ENCODE results near the gene SDHD. TPM values are rescaled to one million over a fixed set of nuclear protein-coding genes. Genes with fewer than 3 reads are reported as not detected.
A peak's percentile ranks its signal among the peaks of the same experiment; 100 is the strongest.

SDHD gene
- total and polyA plus RNA-seq, 2 donors (not counting 3 experiments of a cell fraction or from before 2014, with no cell fraction given), result 72.3 to 169 TPM

DNA sequence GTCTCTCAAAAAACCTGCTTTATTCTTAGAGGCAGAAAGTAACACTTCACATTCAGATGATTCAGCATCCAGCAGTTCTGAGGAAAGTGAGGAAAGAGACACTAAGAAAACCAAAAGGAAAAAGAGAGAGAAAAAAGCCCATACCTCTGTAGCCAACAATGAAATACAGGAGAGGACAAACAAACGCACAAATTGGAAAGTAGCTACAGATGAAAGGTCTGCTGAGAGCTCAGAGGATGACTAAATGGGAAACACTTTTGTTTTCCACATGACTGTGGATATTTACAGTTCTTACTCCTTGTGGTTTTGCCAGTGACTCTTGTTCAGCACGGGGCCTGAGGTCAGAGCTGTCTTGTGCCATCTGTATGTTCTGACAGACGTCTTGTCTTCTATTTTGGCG lies 3.9 kb upstream of the SDHD start:
- intact Hi-C loops (cut with micrococcal nuclease), result loop anchor here (10.0 kb wide), 1 partner anchor 478 kb away; the partner anchor contains the start of gene SIK2
- Histone ChIP-seq H3K79me2 (ENCODE audit: control insufficient read depth, insufficient read depth, low read length) (peaks cover 30% of the 10 kb centered on the region), H3K4me2 (ENCODE audit: insufficient read depth, low read length) (no peak overlapping the region), H3K4me3 (replicated peaks in 1 of 3; ENCODE audit: insufficient read depth in 1 of 3, low read depth in 1 of 3, low read length in 3 of 3) (no peak overlapping the region), H3K9me1 (replicated peaks; ENCODE audit: control insufficient read depth, extremely low read depth, insufficient read depth, low read length) (no peaks in the 10 kb centered on the region), H2AFZ (ENCODE audit: low read depth, low read length) (no peak overlapping the region), H3K36me3 (ENCODE audit: control insufficient read depth in 2 of 2, extremely low read depth in 1 of 2, insufficient read depth in 2 of 2, low read length in 2 of 2) (peaks cover 15 to 26% of the 10 kb centered on the region in 2 experiments), H3K27ac (ENCODE audit: insufficient read depth, low read depth, low read length) (no peak overlapping the region), H4K20me1 (replicated peaks; ENCODE audit: control insufficient read depth, extremely low read depth, insufficient read depth, low read length) (no peaks in the 10 kb centered on the region), H3K27me3 (ENCODE audit: control insufficient read depth in 2 of 2, insufficient read depth in 2 of 2, low read length in 2 of 2) (no peaks in the 10 kb centered on the region), H3K9ac (replicated peaks; ENCODE audit: extremely low read depth, insufficient read depth, low read length) (no peak overlapping the region), H3K9me3 (replicated peaks; ENCODE audit: control insufficient read depth, insufficient read depth, low read length) (no peaks in the 10 kb centered on the region), H3K4me1 (ENCODE audit: control insufficient read depth, extremely low read depth, insufficient read depth, low read length) (peaks cover 11% of the 10 kb centered on the region)
- POLR2A ChIA-PET, result no interaction called here
- TF ChIP-seq POLR2A (IDR thresholded peaks at IDR 0.05; ENCODE audit: low read depth, low read length), result peak; percentile 23
- no peak for TF ChIP-seq GATA2 (IDR thresholded peaks at IDR 0.05; ENCODE audit: insufficient read depth, insufficient read length, low read depth, low read length)
- BruUV-seq (replicated peaks), result no TSS peak
- DNase-seq (ENCODE audit: low read depth, low spot score) (no peak), FAIRE-seq (no peak)
- dilution Hi-C loops (cut with MboI; ENCODE audit: extremely low pct_ligation_motif_present, low sequenced_read_pairs), result no loop called here
- CTCF ChIA-PET, result interaction anchor here (1.3 to 1.4 kb wide), 2 partner anchors 40 to 198 kb away, joined by 3 read pairs; no protein-coding TSS in a partner anchor

DNA sequence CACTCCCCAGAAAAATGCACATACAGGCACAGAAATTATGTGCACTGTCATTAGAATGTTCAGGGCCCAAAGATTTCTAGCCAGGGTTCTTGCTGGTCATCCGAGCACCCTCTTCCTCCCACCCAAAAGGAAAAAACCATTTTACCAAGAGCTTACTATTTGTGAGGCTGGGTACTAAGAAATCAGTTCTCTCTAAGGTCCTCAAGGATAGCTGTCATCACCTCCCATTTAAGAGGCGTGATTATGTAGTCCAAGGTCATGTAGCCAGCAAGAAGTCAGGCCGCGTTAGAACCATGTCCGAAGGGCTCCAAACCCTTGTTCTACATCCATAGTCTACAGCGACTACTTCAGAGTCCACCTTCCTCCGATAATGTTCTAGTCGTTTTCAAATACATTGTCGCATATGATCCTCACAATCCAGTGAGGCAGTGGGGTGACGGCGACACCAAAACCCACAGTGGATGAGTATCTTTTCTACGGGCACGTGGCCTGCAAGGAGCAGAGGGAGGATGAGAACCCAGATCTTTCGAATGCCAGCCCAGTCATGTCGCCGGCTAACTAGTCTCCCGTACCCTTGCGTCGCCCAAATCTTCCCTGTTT lies 751 bp upstream of the SDHD start:
- intact Hi-C loops (cut with micrococcal nuclease) (loop anchor here (1.0 to 10.0 kb wide), 8 partner anchors 12 to 481 kb away; partner anchors contain the start of genes BCO2, CFAP68, FDXACB1 and NKAPD1), dilution Hi-C loops (cut with MboI; ENCODE audit: extremely low pct_ligation_motif_present, low sequenced_read_pairs) (no loop called here)
- no peaks in the 10 kb centered on the region for H3K9me1 ChIP-seq (replicated peaks; ENCODE audit: control insufficient read depth, extremely low read depth, insufficient read depth, low read length)
- peak overlapping the region; percentile 81 for H3K4me2 ChIP-seq (ENCODE audit: insufficient read depth, low read length)
- H3K36me3 ChIP-seq (ENCODE audit: control insufficient read depth in 2 of 2, extremely low read depth in 1 of 2, insufficient read depth in 2 of 2, low read length in 2 of 2), result peaks cover 14 to 16% of the 10 kb centered on the region in 2 experiments
- H3K4me1 ChIP-seq (ENCODE audit: control insufficient read depth, extremely low read depth, insufficient read depth, low read length), result peaks cover 13% of the 10 kb centered on the region
- no peak for FAIRE-seq
- peaks cover 39% of the 10 kb centered on the region for H3K79me2 ChIP-seq (ENCODE audit: control insufficient read depth, insufficient read depth, low read length)
- peak overlapping the region; percentile 85 for H3K9ac ChIP-seq (replicated peaks; ENCODE audit: extremely low read depth, insufficient read depth, low read length)
- ChIA-PET CTCF (interaction anchor here (1.0 to 1.9 kb wide), 4 partner anchors 28 to 215 kb away, joined by 3 to 9 read pairs (median 8); partner anchors contain the start of gene BCO2), POLR2A (no interaction called here)
- no peaks in the 10 kb centered on the region for H3K27me3 ChIP-seq (ENCODE audit: control insufficient read depth in 2 of 2, insufficient read depth in 2 of 2, low read length in 2 of 2)
- no peak for TF ChIP-seq FOS (IDR thresholded peaks at IDR 0.05; ENCODE audit: borderline replicate concordance, insufficient read depth, low read length)
- TF ChIP-seq, protein P1, sequence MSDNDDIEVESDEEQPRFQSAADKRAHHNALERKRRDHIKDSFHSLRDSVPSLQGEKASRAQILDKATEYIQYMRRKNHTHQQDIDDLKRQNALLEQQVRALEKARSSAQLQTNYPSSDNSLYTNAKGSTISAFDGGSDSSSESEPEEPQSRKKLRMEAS (IDR thresholded peaks at IDR 0.05; ENCODE audit: insufficient read depth, insufficient read length), result peak; percentile 62
- TF ChIP-seq POLR2A (IDR thresholded peaks at IDR 0.05; ENCODE audit: low read depth, low read length), result peak; percentile 25
- no peak for DNase-seq (ENCODE audit: low read depth, low spot score)
- H3K4me3 ChIP-seq (replicated peaks in 1 of 3; ENCODE audit: insufficient read depth in 1 of 3, low read depth in 1 of 3, low read length in 3 of 3), result peak overlapping the region; percentile 37 to 90 (median 86)
- H2AFZ ChIP-seq (ENCODE audit: low read depth, low read length), result peak overlapping the region; percentile 61
- H4K20me1 ChIP-seq (replicated peaks; ENCODE audit: control insufficient read depth, extremely low read depth, insufficient read depth, low read length), result no peaks in the 10 kb centered on the region
- H3K27ac ChIP-seq (ENCODE audit: insufficient read depth, low read depth, low read length), result peak overlapping the region; percentile 42
- TSS peak; percentile 68 for BruUV-seq (replicated peaks)
- no peaks in the 10 kb centered on the region for H3K9me3 ChIP-seq (replicated peaks; ENCODE audit: control insufficient read depth, insufficient read depth, low read length)
